Neural progenitor cell (in vitro differentiated cells): ENCODE results near the gene WDR72.

Experiments used
- EZH2phosphoT487 ChIP-seq: fragments of 200-600 bp; sonication (generic); IDR thresholded peaks from 2 replicates; pipeline ENCODE4 v1.6.1; 2017; ENCODE audit warnings: antibody characterized with exemption
- TF ChIP-seq, protein P1 (sequence below): fragments of 200-600 bp; sonication (generic); IDR thresholded peaks from 2 replicates; pipeline ENCODE4 v1.5.1; 2017; ENCODE audit warnings: antibody characterized with exemption, mild to moderate bottlenecking

DNA sequence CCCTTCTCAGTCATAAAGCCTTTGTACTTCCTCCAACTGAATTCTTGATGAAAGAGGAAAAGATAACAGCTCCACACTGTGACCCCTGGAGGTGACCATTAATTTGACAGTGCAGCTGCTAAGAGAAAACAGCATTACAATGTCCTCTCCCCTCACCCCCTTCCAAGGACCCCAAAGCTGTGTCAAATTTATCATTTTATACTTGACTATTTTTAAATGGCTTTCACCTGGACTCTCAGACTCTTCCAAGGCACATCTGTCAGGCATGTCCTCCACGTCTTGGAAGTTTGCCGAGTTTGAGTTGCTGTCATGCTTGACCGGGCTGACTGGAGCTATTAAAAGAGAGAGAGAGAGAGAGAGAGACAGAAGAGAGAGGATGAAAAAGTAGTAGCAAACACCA is 236.5 kb downstream of the WDR72 start:
- TF ChIP-seq, protein P1, sequence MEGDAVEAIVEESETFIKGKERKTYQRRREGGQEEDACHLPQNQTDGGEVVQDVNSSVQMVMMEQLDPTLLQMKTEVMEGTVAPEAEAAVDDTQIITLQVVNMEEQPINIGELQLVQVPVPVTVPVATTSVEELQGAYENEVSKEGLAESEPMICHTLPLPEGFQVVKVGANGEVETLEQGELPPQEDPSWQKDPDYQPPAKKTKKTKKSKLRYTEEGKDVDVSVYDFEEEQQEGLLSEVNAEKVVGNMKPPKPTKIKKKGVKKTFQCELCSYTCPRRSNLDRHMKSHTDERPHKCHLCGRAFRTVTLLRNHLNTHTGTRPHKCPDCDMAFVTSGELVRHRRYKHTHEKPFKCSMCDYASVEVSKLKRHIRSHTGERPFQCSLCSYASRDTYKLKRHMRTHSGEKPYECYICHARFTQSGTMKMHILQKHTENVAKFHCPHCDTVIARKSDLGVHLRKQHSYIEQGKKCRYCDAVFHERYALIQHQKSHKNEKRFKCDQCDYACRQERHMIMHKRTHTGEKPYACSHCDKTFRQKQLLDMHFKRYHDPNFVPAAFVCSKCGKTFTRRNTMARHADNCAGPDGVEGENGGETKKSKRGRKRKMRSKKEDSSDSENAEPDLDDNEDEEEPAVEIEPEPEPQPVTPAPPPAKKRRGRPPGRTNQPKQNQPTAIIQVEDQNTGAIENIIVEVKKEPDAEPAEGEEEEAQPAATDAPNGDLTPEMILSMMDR: peak; percentile 37
- no peak for TF ChIP-seq EZH2phosphoT487
